Stimulated activated CD8-positive, alpha-beta memory T cell treated with anti-CD3 and anti-CD28 coated beads, Interleukin-7, amount 100 ng/mL, for 24 hours (primary cell): ENCODE measurements around the gene C1orf141.
"Not testable (repeated sequence)": the region's sequence is repeated elsewhere in the genome, so short reads cannot be mapped to it uniquely, and the experiment has no call there.

Experiments used
- DNase-seq: peaks from one replicate; pipeline ENCODE4 v3.0.0-alpha.2; 2020; ENCODE audit warnings: low read depth

The C1orf141 gene

GRCh38 chr1:67134695-67135094 is at the start of gene C1orf141:
TSS of gene C1orf141 (minus strand) at chr1:67134970. CDS start at chr1:67127240, 7,730 bp downstream.
- DNase-seq = no peak

- no peak for DNase-seq
Measured at GRCh38 chr1:67175530-67176087, 40.8 kb upstream of the C1orf141 start.

GRCh38 chr1:67174716-67175284 is 40.0 kb upstream of the C1orf141 start:
- no peak for DNase-seq

GRCh38 chr1:67173988-67174387 is 39.2 kb upstream of the C1orf141 start:
- no peak for DNase-seq

DNA sequence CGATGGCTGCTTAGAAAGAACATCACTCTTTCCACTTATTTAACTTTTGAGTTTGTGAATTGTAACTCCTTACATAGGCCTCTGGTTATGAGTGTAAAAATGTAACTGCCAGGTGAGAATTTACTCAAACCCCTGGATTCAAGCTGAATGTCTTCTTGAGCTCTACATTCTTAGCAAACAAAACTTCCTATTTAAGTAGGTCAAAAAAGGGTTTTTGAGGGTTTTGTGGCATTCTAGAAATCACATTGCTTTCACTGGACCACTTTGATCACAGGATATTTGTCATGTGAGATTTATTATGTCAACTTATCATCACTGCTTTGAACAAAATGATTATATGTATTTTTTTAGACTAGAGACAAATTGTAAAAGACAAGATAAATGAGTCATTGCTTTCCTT is 37.2 kb upstream of the C1orf141 start:
- no peak for DNase-seq

DNA sequence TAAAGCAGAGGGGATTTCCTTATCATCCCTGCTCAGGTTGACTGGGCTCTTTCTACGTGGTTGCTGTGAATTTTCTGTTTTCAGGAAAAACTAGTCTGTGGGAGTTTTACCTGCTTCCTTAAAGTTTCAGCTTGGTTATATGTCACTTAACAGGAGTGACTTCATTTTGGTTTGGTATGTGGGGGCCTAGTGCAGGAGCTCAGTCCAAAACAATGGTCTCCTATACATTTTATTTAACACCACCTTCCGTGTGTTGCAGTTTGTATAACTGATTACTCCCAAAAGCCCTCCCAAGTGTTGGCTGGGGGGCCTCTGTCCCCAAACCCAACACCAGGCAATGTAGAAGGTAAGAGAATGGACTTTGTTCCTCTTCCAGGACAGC is 36.8 kb upstream of the C1orf141 start:
- DNase-seq = no peak

- DNase-seq = no peak
Measured at GRCh38 chr1:67170751-67171573, 36.2 kb upstream of the C1orf141 start.

DNA sequence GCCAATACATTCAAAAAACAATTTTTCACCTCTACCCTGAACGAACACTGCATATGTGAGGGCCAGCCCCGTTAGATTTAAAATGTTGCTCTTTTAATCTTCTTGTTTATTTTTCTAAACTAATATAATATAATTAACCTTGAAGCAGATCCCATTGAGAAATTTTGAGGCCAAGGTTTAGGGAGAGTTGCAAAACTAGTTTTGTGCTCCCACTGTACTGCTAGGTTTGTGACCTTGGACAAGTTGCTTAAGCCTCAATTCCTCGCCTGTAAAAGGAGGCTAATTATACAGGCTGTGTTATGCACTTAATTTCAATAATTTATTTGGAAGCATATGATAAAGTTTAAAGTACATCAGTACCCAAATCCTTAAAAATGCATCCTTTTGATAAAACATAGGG is 35.2 kb upstream of the C1orf141 start:
- no peak for DNase-seq

- no peak for DNase-seq
Measured at GRCh38 chr1:67169496-67169895, 34.7 kb upstream of the C1orf141 start.

GRCh38 chr1:67166196-67166595 is 31.4 kb upstream of the C1orf141 start, which contains the start of gene IL23R:
TSS of gene IL23R (plus strand) at chr1:67166454. CDS start at chr1:67168121, 1,667 bp downstream.
- no peak for DNase-seq

DNA sequence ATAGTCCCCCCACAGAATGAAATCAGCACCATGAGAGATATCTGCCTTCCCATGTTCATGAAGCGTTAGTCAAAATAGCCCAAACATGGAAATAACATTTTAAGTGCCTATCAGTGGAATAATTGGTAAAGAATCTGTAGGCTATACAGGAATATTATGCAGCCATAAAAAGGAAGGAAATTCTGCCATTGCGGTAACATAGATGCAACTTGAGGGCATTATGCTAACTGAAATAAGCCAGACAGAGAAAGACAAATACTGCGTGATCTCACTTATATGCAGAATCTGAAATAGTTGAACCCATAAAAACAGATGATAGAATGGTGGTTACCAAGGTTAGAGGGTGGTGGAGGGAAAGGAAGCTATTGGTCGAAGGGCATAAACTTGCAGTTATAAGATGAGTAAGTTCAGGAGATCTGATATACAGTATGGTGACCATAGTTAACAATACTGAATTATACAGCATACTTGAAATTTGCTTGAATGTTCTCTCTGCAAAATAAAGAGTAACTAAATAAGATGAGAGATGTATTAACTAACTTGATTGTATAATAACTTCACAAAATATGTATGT is 30.8 kb upstream of the C1orf141 start:
- DNase-seq = no peak

- DNase-seq = no peak
Measured at GRCh38 chr1:67162954-67163353, 28.2 kb upstream of the C1orf141 start.

- no peak for DNase-seq
Measured at GRCh38 chr1:67159233-67159632, 24.5 kb upstream of the C1orf141 start.

GRCh38 chr1:67158401-67158800 is 23.6 kb upstream of the C1orf141 start:
- no peak for DNase-seq

- no peak for DNase-seq
Measured at GRCh38 chr1:67150931-67151330, 16.2 kb upstream of the C1orf141 start.

- DNase-seq = no peak
Measured at GRCh38 chr1:67149179-67149770, 14.5 kb upstream of the C1orf141 start.

- no peak for DNase-seq
Measured at GRCh38 chr1:67148516-67149178, 13.9 kb upstream of the C1orf141 start.

DNA sequence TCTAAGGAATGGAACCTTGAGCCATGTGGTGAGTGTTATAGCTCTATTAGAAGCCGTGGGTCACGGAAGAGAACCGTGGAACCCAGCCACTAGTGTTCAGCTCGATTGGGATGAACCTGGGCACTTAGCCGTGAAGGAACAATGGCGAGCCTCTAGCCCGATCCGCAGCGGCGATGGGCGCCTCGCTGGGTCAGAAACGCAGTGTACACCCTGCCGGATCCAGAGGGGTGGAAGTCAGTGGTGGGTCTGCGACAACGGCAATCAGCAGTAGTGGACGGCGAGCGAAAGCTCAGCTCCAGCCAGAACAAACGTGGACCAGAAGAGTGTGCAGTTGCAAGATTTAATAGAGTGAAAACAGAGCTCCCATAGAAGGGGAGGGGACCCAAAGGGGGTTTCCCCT is 13.2 kb upstream of the C1orf141 start:
- DNase-seq = not testable (repeated sequence)

DNA sequence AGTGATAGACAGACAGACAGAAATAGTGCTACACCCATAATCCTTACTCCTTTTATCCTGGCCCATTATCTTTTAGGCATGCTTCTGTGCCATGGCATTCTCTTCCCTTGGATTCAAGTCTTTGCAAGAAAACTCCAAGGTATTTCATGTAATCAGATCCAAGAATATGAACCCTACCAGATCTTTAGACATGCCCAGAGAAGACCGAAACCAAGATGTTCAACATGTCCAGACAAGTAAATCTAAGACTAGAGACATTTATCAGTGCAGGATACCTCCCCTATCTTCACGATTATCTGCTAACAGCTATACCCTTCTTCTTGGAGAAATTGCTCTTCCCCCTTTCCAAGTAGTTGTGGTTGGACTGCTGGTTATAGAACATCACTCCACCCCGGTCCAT is 11.8 kb upstream of the C1orf141 start:
- no peak for DNase-seq

- DNase-seq = no peak
Measured at GRCh38 chr1:67146101-67146500, 11.3 kb upstream of the C1orf141 start.

DNA sequence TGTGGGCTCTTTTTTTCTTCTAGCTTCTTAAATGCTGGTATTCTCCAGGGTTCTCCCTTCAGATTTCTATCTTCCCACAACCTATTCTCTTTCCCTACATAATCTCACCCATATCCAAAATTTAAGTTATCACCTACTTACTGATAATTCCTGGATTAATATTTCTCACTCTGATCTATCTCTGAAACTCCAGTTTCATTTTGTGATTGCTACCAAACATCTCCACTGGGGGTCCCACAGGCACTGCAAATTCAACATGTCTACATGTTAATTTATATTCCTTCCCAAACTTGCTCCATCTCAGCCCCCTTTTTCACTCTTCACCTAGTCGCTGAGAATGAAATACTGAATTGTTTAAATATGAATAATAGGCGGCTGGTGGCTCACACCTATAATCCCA is 9.9 kb upstream of the C1orf141 start:
- no peak for DNase-seq

DNA sequence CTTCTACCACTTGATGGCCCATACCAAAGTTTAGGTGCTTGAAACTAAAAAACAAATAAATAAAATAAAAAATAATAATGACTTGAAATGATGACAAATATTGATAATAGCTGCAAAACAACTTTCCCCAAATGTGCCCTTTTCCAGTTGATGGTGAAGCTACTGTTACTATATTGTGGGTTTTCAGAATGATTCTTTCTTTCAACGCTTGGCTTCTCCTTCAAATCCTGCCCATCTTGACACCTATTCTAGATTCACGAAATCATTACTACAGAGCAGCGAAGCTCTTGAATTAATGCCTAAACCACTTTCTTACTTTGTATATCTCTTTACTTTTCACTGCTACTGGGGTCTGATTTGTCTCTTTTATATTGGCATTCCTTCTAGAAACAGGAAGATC is 9.2 kb upstream of the C1orf141 start:
- DNase-seq = no peak
